Stimulated activated effector memory CD8-positive, alpha-beta T cell treated with anti-CD3 and anti-CD28 coated beads, Interleukin-12 subunit alpha, Interleukin-12 subunit beta, amount 100 ng/mL, for 72 hours (primary cell): Measurements from ENCODE around the gene AMDHD1.
A peak's percentile ranks its signal among the peaks of the same experiment; 100 is the strongest.

ENCODE experiments used
- ATAC-seq: fragments of 150-1000 bp; cut with Tn5 transposase; 2 replicates; pipeline ENCODE4 v1.10.0; 2021
- DNase-seq, 2 donors: peaks; one replicate each; pipeline ENCODE4 v3.0.0; 2021 to 2022; ENCODE audit warnings: low spot score in 2 of 2
- H3K27ac Mint-ChIP-seq: one replicate; pipeline ENCODE4 v1.8.0; 2022; ENCODE audit warnings: mild to moderate bottlenecking, mixed read lengths
- H3K36me3 Mint-ChIP-seq: one replicate; pipeline ENCODE4 v1.8.0; 2022; ENCODE audit warnings: mild to moderate bottlenecking, mixed read lengths
- H3K4me1 Mint-ChIP-seq: one replicate; pipeline ENCODE4 v1.8.0; 2022; ENCODE audit warnings: mixed read lengths
- H3K4me3 Mint-ChIP-seq: one replicate; pipeline ENCODE4 v1.8.0; 2022; ENCODE audit warnings: mild to moderate bottlenecking, mixed read lengths
- H3K9me3 Mint-ChIP-seq: one replicate; pipeline ENCODE4 v1.8.0; 2022; ENCODE audit warnings: mixed read lengths

The AMDHD1 gene

GRCh38 chr12:95943330-95943842, at the start of gene AMDHD1:
TSS of gene AMDHD1 (plus strand) at chr12:95943331. CDS start at chr12:95943399, 68 bp downstream.
- no peaks in the 10 kb centered on the region for H3K36me3 Mint-ChIP-seq
- DNase-seq (peak; percentile 48 to 84), ATAC-seq (peak; percentile 82)
- peaks cover 5% of the 10 kb centered on the region for H3K4me1 Mint-ChIP-seq
- H3K4me3 Mint-ChIP-seq: peak within 1 kb of the TSS; percentile 81
- peak within 1 kb of the TSS; percentile 88 for H3K27ac Mint-ChIP-seq
- H3K9me3 Mint-ChIP-seq: no peaks in the 10 kb centered on the region

- ATAC-seq: no peak
- Mint-ChIP-seq H3K9me3 (no peaks in the 10 kb centered on the region), H3K27ac (no peak overlapping the region), H3K4me3 (no peak overlapping the region), H3K36me3 (no peaks in the 10 kb centered on the region), H3K4me1 (no peaks in the 10 kb centered on the region)
- DNase-seq: no peak
Observed at GRCh38 chr12:95896846-95897245, 46.3 kb upstream of the AMDHD1 start.

- Mint-ChIP-seq H3K4me3 (no peak overlapping the region), H3K9me3 (peaks cover under 1% of the 10 kb centered on the region), H3K27ac (no peak overlapping the region), H3K36me3 (no peaks in the 10 kb centered on the region), H3K4me1 (no peaks in the 10 kb centered on the region)
- DNase-seq: no peak
- no peak for ATAC-seq
Observed at GRCh38 chr12:95898081-95898480, 45.0 kb upstream of the AMDHD1 start.

- Mint-ChIP-seq H3K36me3 (no peaks in the 10 kb centered on the region), H3K4me1 (no peaks in the 10 kb centered on the region), H3K27ac (no peak overlapping the region), H3K9me3 (no peaks in the 10 kb centered on the region), H3K4me3 (no peak overlapping the region)
- no peak for ATAC-seq
- DNase-seq: no peak
Observed at GRCh38 chr12:95908573-95908972, 34.6 kb upstream of the AMDHD1 start.

- Mint-ChIP-seq H3K9me3 (no peaks in the 10 kb centered on the region), H3K4me1 (no peaks in the 10 kb centered on the region), H3K27ac (no peak overlapping the region), H3K4me3 (no peak overlapping the region), H3K36me3 (no peaks in the 10 kb centered on the region)
- DNase-seq (no peak), ATAC-seq (no peak)
Observed at GRCh38 chr12:95909871-95910270, 33.3 kb upstream of the AMDHD1 start.

- H3K36me3 Mint-ChIP-seq: no peaks in the 10 kb centered on the region
- no peak overlapping the region for H3K27ac Mint-ChIP-seq
- H3K4me1 Mint-ChIP-seq: no peaks in the 10 kb centered on the region
- H3K9me3 Mint-ChIP-seq: no peaks in the 10 kb centered on the region
- peak; percentile 18 to 58 for DNase-seq
- peak; percentile 94 for ATAC-seq
- H3K4me3 Mint-ChIP-seq: no peak overlapping the region
Observed at GRCh38 chr12:95918194-95918993, 24.7 kb upstream of the AMDHD1 start.

- H3K4me3 Mint-ChIP-seq: no peak overlapping the region
- no peaks in the 10 kb centered on the region for H3K9me3 Mint-ChIP-seq
- H3K4me1 Mint-ChIP-seq: no peaks in the 10 kb centered on the region
- H3K27ac Mint-ChIP-seq: no peak overlapping the region
- DNase-seq (no peak), ATAC-seq (no peak)
- no peaks in the 10 kb centered on the region for H3K36me3 Mint-ChIP-seq
Observed at GRCh38 chr12:95919110-95919509, 24.0 kb upstream of the AMDHD1 start.

GRCh38 chr12:95922231-95922630, 20.9 kb upstream of the AMDHD1 start:
- no peak for DNase-seq
- no peak for ATAC-seq
- H3K9me3 Mint-ChIP-seq: no peaks in the 10 kb centered on the region
- H3K27ac Mint-ChIP-seq: no peak overlapping the region
- no peak overlapping the region for H3K4me3 Mint-ChIP-seq
- no peaks in the 10 kb centered on the region for H3K4me1 Mint-ChIP-seq
- no peaks in the 10 kb centered on the region for H3K36me3 Mint-ChIP-seq

GRCh38 chr12:95940514-95940913, 2.6 kb upstream of the AMDHD1 start:
- ATAC-seq: no peak
- H3K9me3 Mint-ChIP-seq: no peaks in the 10 kb centered on the region
- DNase-seq: no peak
- no peaks in the 10 kb centered on the region for H3K36me3 Mint-ChIP-seq
- H3K4me1 Mint-ChIP-seq: peaks cover 5% of the 10 kb centered on the region
- H3K27ac Mint-ChIP-seq: no peak overlapping the region
- H3K4me3 Mint-ChIP-seq: no peak overlapping the region

- Mint-ChIP-seq H3K27ac (peak overlapping the region; percentile 88), H3K4me3 (peak overlapping the region; percentile 81), H3K4me1 (peaks cover 5% of the 10 kb centered on the region), H3K36me3 (no peaks in the 10 kb centered on the region), H3K9me3 (no peaks in the 10 kb centered on the region)
- DNase-seq (no peak), ATAC-seq (no peak)
Observed at GRCh38 chr12:95942101-95942523, 1.0 kb upstream of the AMDHD1 start.

- Mint-ChIP-seq H3K4me1 (peaks cover 5% of the 10 kb centered on the region), H3K27ac (peak within 1 kb of the TSS; percentile 88), H3K9me3 (no peaks in the 10 kb centered on the region), H3K36me3 (no peaks in the 10 kb centered on the region), H3K4me3 (peak within 1 kb of the TSS; percentile 81)
- peak; percentile 63 to 90 for DNase-seq
- ATAC-seq: peak; percentile 98
Observed at GRCh38 chr12:95942524-95943329, 404 bp upstream of the AMDHD1 start, which contains the start of gene CCDC38. TSS of gene CCDC38 (minus strand) at chr12:95942614. CDS start at chr12:95936509, 6,105 bp downstream.

- ATAC-seq: no peak
- Mint-ChIP-seq H3K4me1 (peaks cover 5% of the 10 kb centered on the region), H3K4me3 (peak overlapping the region; percentile 81), H3K27ac (no peak overlapping the region), H3K9me3 (no peaks in the 10 kb centered on the region), H3K36me3 (no peaks in the 10 kb centered on the region)
- no peak for DNase-seq
Observed at GRCh38 chr12:95944108-95944704, 1.1 kb downstream of the AMDHD1 start.

GRCh38 chr12:95949477-95950206, 6.5 kb downstream of the AMDHD1 start:
- H3K27ac Mint-ChIP-seq: no peak overlapping the region
- no peaks in the 10 kb centered on the region for H3K36me3 Mint-ChIP-seq
- DNase-seq (no peak), ATAC-seq (no peak)
- no peaks in the 10 kb centered on the region for H3K9me3 Mint-ChIP-seq
- H3K4me3 Mint-ChIP-seq: no peak overlapping the region
- H3K4me1 Mint-ChIP-seq: no peaks in the 10 kb centered on the region

- H3K27ac Mint-ChIP-seq: no peak overlapping the region
- no peak overlapping the region for H3K4me3 Mint-ChIP-seq
- DNase-seq (no peak), ATAC-seq (no peak)
- no peaks in the 10 kb centered on the region for H3K4me1 Mint-ChIP-seq
- no peaks in the 10 kb centered on the region for H3K36me3 Mint-ChIP-seq
- H3K9me3 Mint-ChIP-seq: no peaks in the 10 kb centered on the region
Observed at GRCh38 chr12:95951515-95951914, 8.4 kb downstream of the AMDHD1 start.

GRCh38 chr12:95953000-95953399, 9.9 kb downstream of the AMDHD1 start:
- no peak overlapping the region for H3K4me3 Mint-ChIP-seq
- H3K36me3 Mint-ChIP-seq: no peaks in the 10 kb centered on the region
- no peak overlapping the region for H3K27ac Mint-ChIP-seq
- DNase-seq: no peak
- no peaks in the 10 kb centered on the region for H3K4me1 Mint-ChIP-seq
- no peaks in the 10 kb centered on the region for H3K9me3 Mint-ChIP-seq
- no peak for ATAC-seq
